Omental fat pad (tissue), 4 donors: ENCODE measurements around the gene RNLS. TPM values are rescaled to one million over a fixed set of nuclear protein-coding genes. Genes with fewer than 3 reads are reported as not detected.
A peak's percentile ranks its signal among the peaks of the same experiment; 100 is the strongest.

Experiments
- ATAC-seq: fragments of 150-250 bp; one replicate; pipeline ENCODE4 v1.9.1; 2016; ENCODE audit warnings: mild to moderate bottlenecking, moderate library complexity; ENCODE audit not compliant: low FRiP score
- DNase-seq: peaks from one replicate; pipeline ENCODE4 v3.0.0-alpha.2; 2019; ENCODE audit warnings: low spot score
- CTCF ChIP-seq, 3 donors: fragments of 450-650 bp; IDR thresholded peaks; one replicate each; pipeline ENCODE4 v1.5.1; 2016 to 2017; ENCODE audit warnings: antibody characterized with exemption in 3 of 3, mild to moderate bottlenecking in 3 of 3, moderate library complexity in 2 of 3
- total RNA-seq, 4 donors: library from RNA; depleted of rRNA; stranded (reverse); fragments of >200 nt; gene quantifications; one replicate each; pipeline ENCODE4 v1.1.0, GENCODE V29; 2016

RNLS gene
- total RNA-seq, 4 donors from 2014 or later: 13.3 to 24.7 (median 18.3) TPM

GRCh38 chr10:88273567-88273966 is 309.6 kb downstream of the RNLS start:
- DNase-seq (no peak), ATAC-seq (no peak)
- no peak for TF ChIP-seq CTCF (IDR thresholded peaks at IDR 0.05)

GRCh38 chr10:88271761-88272543 is 311.2 kb downstream of the RNLS start:
- peak; percentile 32 for ATAC-seq
- DNase-seq: no peak
- TF ChIP-seq CTCF (IDR thresholded peaks at IDR 0.05): no peak

- no peak for TF ChIP-seq CTCF (IDR thresholded peaks at IDR 0.05)
- DNase-seq (no peak), ATAC-seq (peak; percentile 90)
These were observed 312.0 kb downstream of the RNLS start for GRCh38 chr10:88270871-88271713.

- DNase-seq (no peak), ATAC-seq (no peak)
- no peak for TF ChIP-seq CTCF (IDR thresholded peaks at IDR 0.05)
These were observed 312.9 kb downstream of the RNLS start for GRCh38 chr10:88270061-88270808.

GRCh38 chr10:88262591-88263234 is 320.4 kb downstream of the RNLS start:
- TF ChIP-seq CTCF (IDR thresholded peaks at IDR 0.05): no peak
- ATAC-seq (no peak), DNase-seq (no peak)

- DNase-seq: no peak
- ATAC-seq: no peak
- TF ChIP-seq CTCF (IDR thresholded peaks at IDR 0.05): no peak
These were observed 322.0 kb downstream of the RNLS start for GRCh38 chr10:88261152-88261551.
